DND-41 (cell line): ENCODE measurements around the gene RAF1.

Experiments
- CTCF ChIP-seq: IDR thresholded peaks from 2 replicates; pipeline ENCODE4 v1.5.1; 2012; ENCODE audit warnings: borderline replicate concordance, low read length, moderate library complexity, mild to moderate bottlenecking; ENCODE audit not compliant: poor library complexity, severe bottlenecking; ENCODE audit errors: extremely low read depth
- EZH2 ChIP-seq: IDR thresholded peaks from 3 replicates; pipeline ENCODE4 v1.6.1; 2012; ENCODE audit warnings: borderline replicate concordance, low read depth, mild to moderate bottlenecking, moderate library complexity, low read length, inconsistent platforms; ENCODE audit not compliant: severe bottlenecking

GRCh38 chr3:12618426-12618825 lies 45.5 kb downstream of the RAF1 start:
- TF ChIP-seq CTCF = no peak
- TF ChIP-seq EZH2 = no peak
